Transverse colon (tissue), 4 donors: ENCODE data around the gene ZFPM1. TPM values are rescaled to one million over a fixed set of nuclear protein-coding genes. Genes with fewer than 3 reads are reported as not detected.

Experiments
- DNase-seq: peaks from one replicate; pipeline ENCODE4 v3.0.0-alpha.2; 2019
- H3K27ac ChIP-seq, 4 donors: fragments of 200-600 bp; sonication (generic); 2 replicates each; pipeline ENCODE4 v1.5.1; 2016 to 2018; ENCODE audit warnings: inconsistent platforms in 4 of 4
- H3K27me3 ChIP-seq: fragments of 200-600 bp; sonication (generic); 2 replicates; pipeline ENCODE4 v1.5.1; 2017; ENCODE audit warnings: inconsistent platforms
- H3K36me3 ChIP-seq, 4 donors: fragments of 200-600 bp; sonication (generic); 2 replicates each; pipeline ENCODE4 v1.5.1; 2017 to 2019; ENCODE audit warnings: inconsistent platforms in 4 of 4
- H3K4me1 ChIP-seq, 4 donors: fragments of 200-600 bp; sonication (generic); 2 replicates each; pipeline ENCODE4 v1.5.1; 2017 to 2020; ENCODE audit warnings: inconsistent platforms in 4 of 4
- H3K4me3 ChIP-seq, 4 donors: fragments of 200-600 bp; sonication (generic); 1 replicate in 1 of 4; 2 replicates in 3 of 4; pipeline versions ENCODE4 v1.5.1 to v1.6.1; 2017 to 2019; ENCODE audit warnings: inconsistent platforms in 4 of 4
- H3K9me3 ChIP-seq, 2 donors: fragments of 200-600 bp; sonication (generic); 2 replicates each; pipeline ENCODE4 v1.5.1; 2017 to 2019; ENCODE audit warnings: inconsistent platforms in 2 of 2
- CTCF ChIP-seq, 5 experiments: fragments of 200-600 bp in 3 of 5; fragments of 450-650 bp in 2 of 5; sonication (generic) in 3 of 5; IDR thresholded peaks; 1 replicate in 2 of 5; 2 replicates in 3 of 5; pipeline ENCODE4 v1.5.1; 2016 to 2017; ENCODE audit warnings: antibody characterized with exemption in 5 of 5, inconsistent platforms in 3 of 5, mild to moderate bottlenecking in 2 of 5, moderate library complexity in 1 of 5
- EP300 ChIP-seq: sonication (generic); formaldehyde crosslinking; IDR thresholded peaks from one replicate; pipeline ENCODE4 v1.6.1; 2017; ENCODE audit warnings: antibody characterized with exemption, low read depth
- POLR2A ChIP-seq: fragments of 450-650 bp; IDR thresholded peaks from one replicate; pipeline ENCODE4 v1.6.1; 2016; ENCODE audit warnings: antibody characterized with exemption, mild to moderate bottlenecking, moderate library complexity
- POLR2AphosphoS5 ChIP-seq, 3 donors: sonication (generic); formaldehyde crosslinking; IDR thresholded peaks; one replicate each; pipeline ENCODE4 v1.6.1; 2016; ENCODE audit warnings: antibody characterized with exemption in 3 of 3
- WGBS, 2 donors: methylation state at CpG; one replicate each; pipeline ENCODE4 v1.1.5; 2018; ENCODE audit warnings: low coverage in 1 of 2; 5-methylcytosine and 5-hydroxymethylcytosine counted together
- in situ Hi-C, 4 donors: fragments of 200-750 bp; cut with MboI; loops; one replicate each; pipeline versions ENCODE4 v1.15.0 to v1.15.1; 2017; ENCODE audit warnings: low sequenced_read_pairs in 3 of 4, low pct_ligation_motif_present in 1 of 4, low pct_unique_long_range_greater_than_20kb in 1 of 4
- intact Hi-C: fragments of 100-400 bp; cut with DNase I; formaldehyde crosslinking; loops from one replicate; pipeline ENCODE4 v1.15.1; 2023; ENCODE audit warnings: low total_unique reads
- total RNA-seq, 4 donors: library from RNA; depleted of rRNA; stranded (reverse); fragments of >200 nt; gene quantifications; one replicate each; pipeline ENCODE4 v1.1.0, GENCODE V29; 2016

The ZFPM1 gene
- total RNA-seq, 4 donors from 2014 or later, result 1.2 to 4.6 (median 3.1) TPM

- H3K4me3 ChIP-seq, result peak overlapping the region; percentile 42 to 67 (median 55)
- H3K36me3 ChIP-seq, result no peaks in the 10 kb centered on the region
- WGBS, 2 donors, result 0 to 3% methylated on average over 13 to 45 of the region's 68 CpGs
- intact Hi-C loops (no loop called here), in situ Hi-C loops (no loop called here)
- DNase-seq, result peak; percentile 61
- no peaks in the 10 kb centered on the region for H3K9me3 ChIP-seq
- H3K4me1 ChIP-seq, result peaks cover 19 to 36% (median 30%) of the 10 kb centered on the region in 4 donors
- TF ChIP-seq POLR2AphosphoS5 (IDR thresholded peaks at IDR 0.05) (no peak), POLR2A (no peak), EP300 (no peak), CTCF (IDR thresholded peaks at IDR 0.05) (no peak)
- peak overlapping the region; percentile 71 to 84 (median 76) for H3K27ac ChIP-seq
- peaks cover 12% of the 10 kb centered on the region for H3K27me3 ChIP-seq
Measured at GRCh38 chr16:88455610-88456355, 2.7 kb downstream of the ZFPM1 start.

- no peak for DNase-seq
- Histone ChIP-seq H3K4me1 (peaks cover 19 to 40% (median 35%) of the 10 kb centered on the region in 4 donors), H3K27ac (peak overlapping the region; percentile 71 to 84 (median 76)), H3K27me3 (peaks cover 12% of the 10 kb centered on the region), H3K36me3 (no peaks in the 10 kb centered on the region), H3K4me3 (peak overlapping the region in 3 of 4 donors; percentile 47 to 67 (median 63)), H3K9me3 (no peaks in the 10 kb centered on the region)
- in situ Hi-C loops (no loop called here), intact Hi-C loops (no loop called here)
- TF ChIP-seq EP300 (no peak), POLR2A (no peak)
- 69% methylated on average over 14 of the region's 14 CpGs; no CpG with 5 or more reads in 1 of the 2 donors for WGBS, 2 donors
Measured at GRCh38 chr16:88456356-88457292, 3.5 kb downstream of the ZFPM1 start.

GRCh38 chr16:88458039-88458772 is 5.1 kb downstream of the ZFPM1 start:
- TF ChIP-seq CTCF (IDR thresholded peaks at IDR 0.05), result no peak
- no peak for TF ChIP-seq POLR2AphosphoS5 (IDR thresholded peaks at IDR 0.05)
- 89% methylated on average over 18 of the region's 20 CpGs; no CpG with 5 or more reads in 1 of the 2 donors for WGBS, 2 donors
- Histone ChIP-seq H3K4me1 (peaks cover 19 to 42% (median 36%) of the 10 kb centered on the region in 4 donors), H3K4me3 (no peak overlapping the region), H3K27ac (no peak overlapping the region), H3K9me3 (no peaks in the 10 kb centered on the region), H3K36me3 (no peaks in the 10 kb centered on the region), H3K27me3 (peaks cover 12% of the 10 kb centered on the region)
- intact Hi-C loops (no loop called here), in situ Hi-C loops (no loop called here)
- no peak for DNase-seq

- TF ChIP-seq EP300, result no peak
- TF ChIP-seq CTCF (IDR thresholded peaks at IDR 0.05), result no peak
- TF ChIP-seq POLR2A, result no peak
- no peak for TF ChIP-seq POLR2AphosphoS5 (IDR thresholded peaks at IDR 0.05)
- WGBS, 2 donors, result 94% methylated on average over 9 of the region's 12 CpGs; no CpG with 5 or more reads in 1 of the 2 donors
- Histone ChIP-seq H3K27ac (no peak overlapping the region), H3K27me3 (peaks cover 11% of the 10 kb centered on the region), H3K4me1 (peaks cover 17 to 39% (median 34%) of the 10 kb centered on the region in 4 donors), H3K9me3 (no peaks in the 10 kb centered on the region), H3K36me3 (no peaks in the 10 kb centered on the region), H3K4me3 (no peak overlapping the region)
- intact Hi-C loops, result no loop called here
- in situ Hi-C loops, result no loop called here
- DNase-seq, result no peak
Measured at GRCh38 chr16:88458773-88459235, 5.7 kb downstream of the ZFPM1 start.
